Smooth muscle cell of trachea (primary cell): Measurements from ENCODE around the gene FAM200C. TPM values are rescaled to one million over a fixed set of nuclear protein-coding genes. Genes with fewer than 3 reads are reported as not detected.

Experiments used
- total RNA-seq: library from RNA; depleted of rRNA; stranded (reverse); fragments of >200 nt; gene quantifications from 2 replicates; pipeline ENCODE4 v1.2.1, GENCODE V29; 2014

Gene FAM200C
- 4.5 and 6.0 TPM in 2 replicates for total RNA-seq

DNA sequence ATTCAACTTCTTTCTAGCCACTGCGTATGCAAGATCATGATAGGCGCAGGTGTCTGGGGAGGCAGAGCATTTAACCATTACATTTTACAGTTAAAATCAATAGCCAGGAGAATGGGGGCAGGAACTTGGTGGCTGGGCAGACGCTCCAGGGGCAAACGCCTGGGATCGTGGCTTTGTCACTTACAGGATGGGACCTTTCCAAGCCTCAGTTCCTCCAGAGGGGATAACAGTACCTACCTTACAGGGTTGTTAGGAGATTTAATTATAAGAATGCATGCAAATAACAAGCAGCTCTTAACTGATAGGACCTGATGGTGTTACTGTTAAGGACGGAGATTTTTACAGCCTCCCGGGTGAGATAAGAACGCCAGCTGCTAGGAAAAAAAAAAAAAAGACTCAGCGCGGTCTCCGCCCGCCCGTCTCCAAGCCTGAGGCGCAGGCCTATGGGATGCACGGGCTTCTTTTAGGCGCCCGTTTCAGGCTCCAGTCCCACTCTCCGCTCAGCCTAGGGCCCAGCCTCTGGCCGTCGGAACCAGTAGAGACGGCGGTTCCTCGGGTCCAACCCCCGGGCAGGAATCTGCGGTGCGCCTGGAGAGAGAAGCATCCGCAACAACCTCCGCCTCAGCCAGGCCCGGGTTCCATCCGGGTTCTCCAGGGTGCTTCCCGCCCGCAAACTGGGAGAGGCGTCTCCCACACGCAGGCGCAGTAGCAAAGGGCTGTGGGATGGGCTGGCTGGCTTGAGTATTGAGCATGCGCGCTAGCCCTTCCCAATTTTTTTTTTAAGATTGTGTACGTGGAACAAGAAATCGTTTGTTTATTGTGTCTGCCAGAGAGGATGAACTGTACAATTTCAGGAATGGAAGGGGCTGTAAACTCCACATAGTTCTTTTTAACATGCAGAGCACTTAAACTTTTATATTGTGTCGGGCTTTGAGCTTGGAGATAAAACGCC is at the start of gene FAM200C:
Gene FAM200C (minus strand): TSS at position 653 of the 952 bp plus-strand sequence. CDS start 4,564 bp downstream, outside the sequence.

DNA sequence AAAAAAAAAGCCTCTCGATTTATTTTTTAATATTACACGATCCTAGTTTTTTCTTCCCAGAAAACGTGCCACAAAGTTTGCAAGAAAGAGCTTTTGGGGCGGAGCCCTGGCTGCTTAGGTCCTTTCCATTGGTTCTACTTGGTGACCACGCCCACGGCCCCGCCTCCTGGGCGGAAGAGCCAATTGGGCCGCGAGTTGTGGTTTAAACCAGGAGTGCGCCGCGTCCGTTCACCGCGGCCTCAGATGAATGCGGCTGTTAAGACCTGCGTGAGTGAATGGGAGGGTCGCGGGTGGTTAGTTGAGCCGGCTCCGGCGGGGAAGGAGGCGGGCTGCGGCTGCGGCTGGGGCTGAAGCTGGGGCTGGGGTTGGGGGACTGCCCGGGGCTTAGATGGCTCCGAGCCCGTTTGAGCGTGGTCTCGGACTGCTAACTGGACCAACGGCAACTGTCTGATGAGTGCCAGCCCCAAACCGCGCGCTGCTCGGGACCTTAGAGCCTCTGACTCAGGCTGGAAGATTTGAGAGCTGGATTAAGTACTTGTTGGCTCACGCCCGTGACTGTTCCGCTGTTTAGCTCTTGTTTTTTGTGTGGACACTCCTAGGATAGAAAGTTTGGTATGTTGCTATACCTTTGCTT is 21.9 kb upstream of the FAM200C start, which contains the start of gene PTTG1:
Gene PTTG1 (plus strand): TSS at position 231 of the 634 bp plus-strand sequence. CDS start 458 bp downstream, outside the sequence.

DNA sequence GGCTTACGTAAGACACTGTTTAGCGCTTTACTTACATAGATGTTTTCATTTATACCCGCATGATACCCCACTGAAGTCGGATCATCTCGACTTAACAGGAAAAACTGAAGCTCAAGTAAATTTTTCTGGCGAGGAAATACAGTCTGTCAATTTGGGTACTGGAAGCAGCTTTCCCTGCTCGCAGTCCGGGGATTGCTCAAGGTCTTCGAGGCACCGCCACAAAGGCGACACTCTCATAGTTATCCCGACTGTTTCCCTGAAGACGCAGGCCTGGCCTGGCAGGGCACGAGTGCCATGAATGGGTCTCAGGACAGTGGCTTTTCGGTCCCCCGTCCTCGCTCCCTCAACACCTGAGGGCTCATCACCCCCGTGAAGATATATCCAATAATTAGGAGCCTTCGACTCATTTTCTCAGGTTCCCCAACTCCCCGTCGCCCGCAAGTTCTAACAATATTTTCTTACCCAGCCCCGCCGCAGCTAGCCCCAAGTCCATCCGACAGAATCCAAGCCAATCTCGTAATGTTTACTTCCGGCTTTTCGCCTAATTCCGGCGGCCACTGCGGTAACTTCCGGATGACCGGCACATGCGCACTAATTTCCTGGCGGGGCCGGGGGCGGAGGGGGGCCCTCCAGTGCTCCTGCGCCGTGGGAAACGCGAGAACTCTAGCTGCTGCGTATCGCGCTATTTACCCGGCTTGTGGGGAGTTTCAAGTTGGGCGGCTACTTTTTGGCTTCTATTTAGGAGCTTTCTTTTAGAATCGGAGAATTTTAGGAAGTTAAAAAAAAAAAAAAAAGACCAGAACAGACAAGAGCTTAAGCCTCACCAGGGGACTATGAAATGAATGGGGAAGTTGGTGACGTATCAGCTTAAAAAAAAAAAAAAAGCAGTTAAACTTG is 19.0 kb upstream of the FAM200C start, which contains the start of gene SLU7:
Gene SLU7 (minus strand): TSS at position 521 of the 897 bp plus-strand sequence. CDS start 3,787 bp downstream, outside the sequence.

GRCh38 chr5:160369990-160370712 is 29.7 kb downstream of the FAM200C start, which contains the start of gene C1QTNF2:
C1QTNF2 (minus strand) TSS chr5:160370626; CDS start chr5:160355011, 15,615 bp downstream.

Other genes starting within 250 kb of the FAM200C start
- gene FABP6, start 170.5 kb downstream of the FAM200C start, total RNA-seq: not detected in 2 replicates
- 0.15 and 0.17 TPM in 2 replicates for gene CCNJL, start 87.5 kb downstream of the FAM200C start, total RNA-seq
- 1.2 and 3.2 TPM in 2 replicates for gene C1QTNF2, start 29.4 kb downstream of the FAM200C start, total RNA-seq
- 71.1 and 85.1 TPM in 2 replicates for gene SLU7, start 19.0 kb upstream of the FAM200C start, total RNA-seq
- gene PTTG1, start 21.8 kb upstream of the FAM200C start, total RNA-seq: 71.5 and 402 TPM in 2 replicates